H54 (cell line): ENCODE data around the gene ADCK2.

Experiments
- DNase-seq: peaks from one replicate; pipeline ENCODE4 v3.0.0; 2011; ENCODE audit warnings: low spot score, mixed read lengths; ENCODE audit not compliant: insufficient read length
- FAIRE-seq: peaks from 3 replicates; lab custom pipeline; 2011; peaks lifted over from hg19 to GRCh38; lab: Jason Lieb, UNC
- POLR2A ChIP-seq: IDR thresholded peaks from 2 replicates; pipeline ENCODE4 v1.6.1; 2011; ENCODE audit warnings: low read depth, mild to moderate bottlenecking, low read length

Gene ADCK2

DNA sequence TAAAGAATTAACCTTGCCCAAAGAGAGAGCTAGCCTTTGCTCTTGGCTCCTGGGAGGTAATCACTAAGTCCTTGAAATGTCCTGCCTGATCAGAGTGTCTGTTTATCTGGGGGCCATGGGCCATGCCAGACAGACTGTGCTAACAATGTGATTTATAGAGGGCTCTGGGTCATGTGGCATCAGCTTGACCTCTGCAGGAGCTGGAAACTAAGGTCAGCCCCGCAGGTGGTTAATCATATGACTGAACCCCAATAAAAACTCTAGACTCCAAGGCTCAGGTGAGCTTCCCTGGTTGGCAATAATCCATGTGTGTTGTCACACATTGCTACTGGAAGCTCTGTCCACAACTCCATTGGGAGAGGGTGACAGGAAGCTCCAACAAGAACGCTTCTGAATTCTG, 71.3 kb downstream of the ADCK2 start:
- FAIRE-seq (no peak), DNase-seq (no peak)
- TF ChIP-seq POLR2A: no peak
